ENCODE measurements around the gene SYT1. TPM values are rescaled to one million over a fixed set of nuclear protein-coding genes. Genes with fewer than 3 reads are reported as not detected.

The SYT1 gene
- total RNA-seq, 1 experiment from 2014 or later = 1.3 TPM

DNA sequence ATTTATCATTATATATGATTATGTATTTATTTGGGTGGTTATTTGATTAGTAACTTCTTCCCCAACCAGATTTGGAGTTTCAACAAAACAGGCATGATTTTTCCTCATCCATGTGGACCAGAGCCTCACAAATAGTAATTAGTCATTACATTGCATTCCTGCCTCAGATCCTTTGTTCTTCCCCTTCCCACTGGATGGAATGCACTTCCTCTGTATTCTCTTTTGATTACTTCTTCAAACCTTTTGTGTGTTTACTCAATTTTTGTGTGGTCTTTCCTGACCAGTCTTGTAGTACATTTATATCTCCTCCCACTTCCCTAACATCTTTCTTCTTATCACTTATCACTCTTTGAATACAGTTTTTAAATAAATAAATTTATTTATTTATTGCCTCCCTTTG lies 15.5 kb downstream of the SYT1 start:
- no peaks in the 10 kb centered on the region for H3K27me3 Mint-ChIP-seq (ENCODE audit: unreplicated experiment)
- no TSS peak for BruUV-seq (replicated peaks)
- peaks cover 36% of the 10 kb centered on the region for H3K4me1 Mint-ChIP-seq (ENCODE audit: low read depth, unreplicated experiment)
- peak overlapping the region; percentile 48 for H3K27ac Mint-ChIP-seq (ENCODE audit: unreplicated experiment)
- TF ChIP-seq, protein P1, sequence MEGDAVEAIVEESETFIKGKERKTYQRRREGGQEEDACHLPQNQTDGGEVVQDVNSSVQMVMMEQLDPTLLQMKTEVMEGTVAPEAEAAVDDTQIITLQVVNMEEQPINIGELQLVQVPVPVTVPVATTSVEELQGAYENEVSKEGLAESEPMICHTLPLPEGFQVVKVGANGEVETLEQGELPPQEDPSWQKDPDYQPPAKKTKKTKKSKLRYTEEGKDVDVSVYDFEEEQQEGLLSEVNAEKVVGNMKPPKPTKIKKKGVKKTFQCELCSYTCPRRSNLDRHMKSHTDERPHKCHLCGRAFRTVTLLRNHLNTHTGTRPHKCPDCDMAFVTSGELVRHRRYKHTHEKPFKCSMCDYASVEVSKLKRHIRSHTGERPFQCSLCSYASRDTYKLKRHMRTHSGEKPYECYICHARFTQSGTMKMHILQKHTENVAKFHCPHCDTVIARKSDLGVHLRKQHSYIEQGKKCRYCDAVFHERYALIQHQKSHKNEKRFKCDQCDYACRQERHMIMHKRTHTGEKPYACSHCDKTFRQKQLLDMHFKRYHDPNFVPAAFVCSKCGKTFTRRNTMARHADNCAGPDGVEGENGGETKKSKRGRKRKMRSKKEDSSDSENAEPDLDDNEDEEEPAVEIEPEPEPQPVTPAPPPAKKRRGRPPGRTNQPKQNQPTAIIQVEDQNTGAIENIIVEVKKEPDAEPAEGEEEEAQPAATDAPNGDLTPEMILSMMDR (IDR thresholded peaks at IDR 0.05; ENCODE audit: unreplicated experiment) = no peak
- DNase-seq = no peak
- intact Hi-C loops (cut with micrococcal nuclease; ENCODE audit: unreplicated experiment) = no loop called here
- CTCF ChIA-PET = no interaction called here
- no peaks in the 10 kb centered on the region for H3K9me3 Mint-ChIP-seq (ENCODE audit: low read depth, unreplicated experiment)
- no peak overlapping the region for H3K4me3 Mint-ChIP-seq (ENCODE audit: low read depth, unreplicated experiment)
- no peaks in the 10 kb centered on the region for H3K36me3 Mint-ChIP-seq (ENCODE audit: insufficient read depth, unreplicated experiment)

DNA sequence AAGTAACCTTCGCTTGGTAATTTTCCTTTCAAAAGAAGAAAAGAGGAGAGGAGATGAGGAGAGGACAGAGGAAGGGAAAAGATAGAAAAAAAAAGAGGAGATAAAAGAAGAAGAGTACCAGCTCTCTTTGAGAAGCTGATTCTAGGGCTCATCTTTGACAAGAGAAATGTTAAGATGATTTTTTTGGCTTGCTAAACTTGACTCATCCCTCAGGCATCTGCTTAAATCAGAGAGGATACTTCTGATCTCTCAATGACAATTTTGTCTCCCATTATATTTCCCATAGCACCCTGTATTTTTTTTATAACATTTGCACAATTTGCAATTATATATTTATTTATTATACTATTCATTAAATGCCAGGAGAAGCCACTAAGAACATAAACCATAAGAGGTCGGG lies 17.1 kb downstream of the SYT1 start:
- H3K27ac Mint-ChIP-seq (ENCODE audit: unreplicated experiment) = no peak overlapping the region
- H3K27me3 Mint-ChIP-seq (ENCODE audit: unreplicated experiment) = no peaks in the 10 kb centered on the region
- CTCF ChIA-PET = no interaction called here
- intact Hi-C loops (cut with micrococcal nuclease; ENCODE audit: unreplicated experiment) = no loop called here
- no peaks in the 10 kb centered on the region for H3K36me3 Mint-ChIP-seq (ENCODE audit: insufficient read depth, unreplicated experiment)
- H3K4me3 Mint-ChIP-seq (ENCODE audit: low read depth, unreplicated experiment) = no peak overlapping the region
- no peaks in the 10 kb centered on the region for H3K9me3 Mint-ChIP-seq (ENCODE audit: low read depth, unreplicated experiment)
- peaks cover 37% of the 10 kb centered on the region for H3K4me1 Mint-ChIP-seq (ENCODE audit: low read depth, unreplicated experiment)
- DNase-seq = no peak
- TF ChIP-seq, protein P1 (IDR thresholded peaks at IDR 0.05; ENCODE audit: unreplicated experiment) = no peak
- no TSS peak for BruUV-seq (replicated peaks)

DNA sequence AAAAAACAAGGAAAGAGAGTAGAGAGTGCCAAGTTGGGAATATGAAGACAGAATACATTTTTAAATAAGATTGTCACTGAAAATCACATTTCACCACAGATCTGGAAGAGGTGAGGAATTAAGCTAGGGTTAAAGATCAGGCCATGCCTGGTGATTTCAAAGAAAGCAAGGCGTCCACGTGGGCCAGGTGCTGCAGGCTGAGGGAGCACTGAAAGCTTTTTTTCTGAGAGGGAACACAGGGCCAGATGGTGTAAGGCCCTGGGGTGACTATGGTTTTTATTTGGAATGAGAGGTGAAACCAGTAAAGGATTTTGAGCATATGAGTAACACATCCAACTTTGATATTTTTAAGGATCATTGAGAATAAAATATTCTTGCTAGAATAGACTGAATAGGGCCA lies 20.9 kb downstream of the SYT1 start:
- DNase-seq = no peak
- Mint-ChIP-seq H3K9me3 (ENCODE audit: low read depth, unreplicated experiment) (no peaks in the 10 kb centered on the region), H3K4me1 (ENCODE audit: low read depth, unreplicated experiment) (peaks cover 20% of the 10 kb centered on the region), H3K27ac (ENCODE audit: unreplicated experiment) (peak overlapping the region; percentile 76), H3K4me3 (ENCODE audit: low read depth, unreplicated experiment) (no peak overlapping the region), H3K27me3 (ENCODE audit: unreplicated experiment) (no peaks in the 10 kb centered on the region), H3K36me3 (ENCODE audit: insufficient read depth, unreplicated experiment) (peaks cover 6% of the 10 kb centered on the region)
- CTCF ChIA-PET = no interaction called here
- BruUV-seq (replicated peaks) = no TSS peak
- intact Hi-C loops (cut with micrococcal nuclease; ENCODE audit: unreplicated experiment) = no loop called here
- TF ChIP-seq, protein P1 (IDR thresholded peaks at IDR 0.05; ENCODE audit: unreplicated experiment) = no peak

DNA sequence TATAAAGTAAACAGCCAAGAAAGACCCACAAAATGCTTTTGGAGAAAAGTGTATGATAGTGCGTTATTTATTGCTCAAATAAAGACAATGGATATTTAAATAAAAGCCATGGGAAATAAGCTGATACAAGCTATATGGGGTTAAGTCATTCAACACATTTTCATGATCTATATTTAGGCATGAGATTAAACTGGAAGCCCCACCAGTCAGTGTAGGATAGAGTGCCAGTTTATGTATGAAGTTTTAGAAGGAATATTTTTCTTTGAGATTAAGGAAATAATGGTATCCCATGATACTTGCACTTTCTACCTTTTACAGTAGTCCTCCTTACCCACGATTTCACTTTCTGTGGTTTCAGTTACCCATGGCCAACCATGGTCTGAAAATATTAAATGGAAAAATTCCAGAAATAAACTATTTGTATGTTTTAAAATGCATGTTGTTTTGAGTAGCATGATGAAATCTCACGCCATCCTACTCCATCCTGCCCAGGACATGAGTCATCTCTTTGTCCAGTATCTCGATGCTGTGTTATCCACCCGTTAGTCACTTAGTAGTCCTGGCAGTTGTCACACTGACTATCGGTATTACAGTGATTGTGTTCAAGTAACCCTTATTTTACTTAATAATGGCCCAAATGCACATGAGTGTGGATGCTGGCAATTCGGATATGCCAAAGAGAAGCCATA lies 22.3 kb downstream of the SYT1 start:
- intact Hi-C loops (cut with micrococcal nuclease; ENCODE audit: unreplicated experiment) = loop anchor here (1.0 kb wide), 1 partner anchor 29 kb away; no protein-coding TSS in a partner anchor

More for the DNA sequence above, 22.3 kb downstream of the SYT1 start:
- Mint-ChIP-seq H3K4me1 (ENCODE audit: low read depth, unreplicated experiment) (peaks cover 9% of the 10 kb centered on the region), H3K36me3 (ENCODE audit: insufficient read depth, unreplicated experiment) (peaks cover 6% of the 10 kb centered on the region), H3K27ac (ENCODE audit: unreplicated experiment) (peak overlapping the region; percentile 98), H3K4me3 (ENCODE audit: low read depth, unreplicated experiment) (peak overlapping the region; percentile 47), H3K27me3 (ENCODE audit: unreplicated experiment) (no peaks in the 10 kb centered on the region), H3K9me3 (ENCODE audit: low read depth, unreplicated experiment) (no peaks in the 10 kb centered on the region)
- BruUV-seq (replicated peaks) = no TSS peak
- peak; percentile 33 for DNase-seq
- CTCF ChIA-PET = no interaction called here
- TF ChIP-seq, protein P1 (IDR thresholded peaks at IDR 0.05; ENCODE audit: unreplicated experiment) = no peak

Data from Calu3 (cell line).